H1 (cell line): Measurements from ENCODE around the gene PIGX. TPM values are rescaled to one million over a fixed set of nuclear protein-coding genes. Genes with fewer than 3 reads are reported as not detected.

Experiments used
- CTCF ChIA-PET: fragments of 300-600 bp; sonication (Branson Sonifier 250); formaldehyde crosslinking; loops from one replicate; lab custom pipeline; 2021; ENCODE audit not compliant: partially characterized antibody; lab: Charles Lee
- POLR2A ChIA-PET: fragments of 300-600 bp; sonication (Branson Sonifier 250); formaldehyde crosslinking; loops from one replicate; lab custom pipeline; 2021; ENCODE audit warnings: inconsistent platforms; ENCODE audit not compliant: partially characterized antibody; lab: Charles Lee
- DNase-seq, 2 experiments: peaks; one replicate each; pipeline versions ENCODE4 v3.0.0 to v3.0.0-alpha.2; 2010 to 2022; ENCODE audit warnings: low spot score in 2 of 2, low read depth in 1 of 2, mixed read lengths in 1 of 2
- FAIRE-seq: peaks from 2 replicates; lab custom pipeline; 2011; peaks lifted over from hg19 to GRCh38; lab: Jason Lieb, UNC
- H2AFZ ChIP-seq: 2 replicates; pipeline ENCODE4 v1.8.1; 2012; ENCODE audit warnings: low read length, inconsistent platforms
- H2AK5ac ChIP-seq: 2 replicates; pipeline ENCODE4 v1.6.1; 2013; ENCODE audit warnings: low read depth, low read length
- H2BK120ac ChIP-seq: replicated peaks from 2 replicates; pipeline ENCODE3; 2013; ENCODE audit warnings: low read depth, low read length, inconsistent platforms
- H2BK12ac ChIP-seq: 2 replicates; pipeline ENCODE4 v1.6.1; 2013; ENCODE audit warnings: low read depth, low read length
- H2BK15ac ChIP-seq: 2 replicates; pipeline ENCODE4 v1.6.1; 2013; ENCODE audit warnings: low read length
- H2BK20ac ChIP-seq: 2 replicates; pipeline ENCODE4 v1.6.1; 2013; ENCODE audit warnings: low read length
- H2BK5ac ChIP-seq: 2 replicates; pipeline ENCODE4 v1.6.1; 2013; ENCODE audit warnings: low read depth, low read length
- H3K14ac ChIP-seq: 2 replicates; pipeline ENCODE4 v1.6.1; 2013; ENCODE audit warnings: inconsistent platforms; ENCODE audit not compliant: insufficient read length
- H3K18ac ChIP-seq: 2 replicates; pipeline ENCODE4 v1.6.1; 2013; ENCODE audit warnings: low read length; ENCODE audit errors: extremely low read depth
- H3K23ac ChIP-seq: 2 replicates; pipeline ENCODE4 v1.6.1; 2013; ENCODE audit warnings: inconsistent platforms; ENCODE audit not compliant: insufficient read length
- H3K23me2 ChIP-seq: 2 replicates; pipeline ENCODE4 v1.6.1; 2013; ENCODE audit warnings: low read depth, low read length
- H3K27ac ChIP-seq: 2 replicates; pipeline ENCODE4 v1.6.1; 2011; ENCODE audit warnings: low read depth, low read length, inconsistent platforms
- H3K27me3 ChIP-seq, 4 experiments: replicated peaks in 1 of 4; 1 replicate in 1 of 4; 2 replicates in 3 of 4; pipeline versions ENCODE4 v1.6.1 to v1.8.1; 2011 to 2013; ENCODE audit warnings: low read length in 3 of 4, mild to moderate bottlenecking in 3 of 4, inconsistent platforms in 2 of 4, mixed read lengths in 2 of 4, moderate library complexity in 1 of 4; ENCODE audit not compliant: control insufficient read depth in 3 of 4, insufficient read depth in 3 of 4; ENCODE audit errors: extremely low read depth in 1 of 4
- H3K36me3 ChIP-seq, 4 experiments: 2 replicates each; pipeline versions ENCODE4 v1.6.1 to v1.8.1; 2011 to 2013; ENCODE audit warnings: mild to moderate bottlenecking in 4 of 4, low read length in 3 of 4, moderate library complexity in 2 of 4, control low read depth in 1 of 4, inconsistent platforms in 1 of 4; ENCODE audit not compliant: insufficient read depth in 4 of 4, control insufficient read depth in 2 of 4
- H3K4ac ChIP-seq: replicated peaks from 2 replicates; pipeline ENCODE3; 2013; ENCODE audit warnings: low read length, low read depth, mixed read lengths, inconsistent platforms; ENCODE audit not compliant: insufficient read length
- H3K4me1 ChIP-seq, 4 experiments: replicated peaks in 1 of 4; 1 replicate in 1 of 4; 2 replicates in 3 of 4; pipeline versions ENCODE4 v1.6.1 to v1.8.1; 2011 to 2013; ENCODE audit warnings: low read length in 3 of 4, inconsistent platforms in 2 of 4, mixed read lengths in 1 of 4; ENCODE audit not compliant: insufficient read depth in 4 of 4, control insufficient read depth in 3 of 4
- H3K4me2 ChIP-seq, 2 experiments: 2 replicates each; pipeline versions ENCODE4 v1.6.1 to v1.8.1; 2011 to 2013; ENCODE audit warnings: low read depth in 2 of 2, low read length in 2 of 2, control low read depth in 1 of 2, inconsistent platforms in 1 of 2, mild to moderate bottlenecking in 1 of 2; ENCODE audit not compliant: insufficient read depth in 1 of 2
- H3K4me3 ChIP-seq, 4 experiments: fragments of 200-600, 300-600 bp in 1 of 4; sonication (generic), shearing (Covaris generic), sonication (Bioruptor Twin) in 1 of 4; 2 replicates each; pipeline versions ENCODE4 v1.5.1 to v1.8.1; 2011 to 2016; ENCODE audit warnings: low read length in 4 of 4, low read depth in 3 of 4, control low read depth in 2 of 4, inconsistent platforms in 2 of 4, mild to moderate bottlenecking in 2 of 4, mixed read lengths in 1 of 4, moderate library complexity in 1 of 4; ENCODE audit not compliant: insufficient read depth in 2 of 4; ENCODE audit errors: extremely low read depth in 1 of 4
- H3K56ac ChIP-seq: replicated peaks from 2 replicates; pipeline ENCODE3; 2013; ENCODE audit warnings: low read depth, mild to moderate bottlenecking, mixed read lengths, low read length, inconsistent platforms; ENCODE audit not compliant: insufficient read length
- H3K79me1 ChIP-seq: 2 replicates; pipeline ENCODE4 v1.6.1; 2013; ENCODE audit warnings: low read depth, low read length, control low read depth
- H3K79me2 ChIP-seq, 2 experiments: 2 replicates each; pipeline versions ENCODE4 v1.6.1 to v1.8.1; 2012 to 2013; ENCODE audit warnings: low read length in 2 of 2, mild to moderate bottlenecking in 2 of 2, inconsistent platforms in 1 of 2; ENCODE audit not compliant: insufficient read depth in 2 of 2, control insufficient read depth in 1 of 2
- H3K9ac ChIP-seq, 4 experiments: replicated peaks in 1 of 4; 1 replicate in 1 of 4; 2 replicates in 3 of 4; pipeline versions ENCODE4 v1.6.1 to v1.8.1; 2011 to 2013; ENCODE audit warnings: low read depth in 3 of 4, low read length in 3 of 4, control low read depth in 2 of 4, mild to moderate bottlenecking in 2 of 4, moderate library complexity in 2 of 4, inconsistent platforms in 1 of 4; ENCODE audit errors: extremely low read depth in 1 of 4
- H3K9me3 ChIP-seq, 2 experiments: 2 replicates each; pipeline versions ENCODE4 v1.6.1 to v1.8.1; 2012 to 2013; ENCODE audit warnings: mild to moderate bottlenecking in 2 of 2, moderate library complexity in 2 of 2, control low read depth in 1 of 2, inconsistent platforms in 1 of 2, low read depth in 1 of 2, low read length in 1 of 2, mixed read lengths in 1 of 2; ENCODE audit not compliant: insufficient read depth in 2 of 2
- H4K20me1 ChIP-seq, 2 experiments: replicated peaks in 1 of 2; 2 replicates each; pipeline versions ENCODE3 to v1.8.1; 2011 to 2013; ENCODE audit warnings: inconsistent platforms in 2 of 2, low read length in 2 of 2, mild to moderate bottlenecking in 1 of 2; ENCODE audit not compliant: insufficient read depth in 2 of 2, control insufficient read depth in 1 of 2
- H4K5ac ChIP-seq: 2 replicates; pipeline ENCODE4 v1.6.1; 2013; ENCODE audit warnings: low read length, low read depth, mixed read lengths, inconsistent platforms; ENCODE audit not compliant: insufficient read length
- H4K8ac ChIP-seq: 2 replicates; pipeline ENCODE4 v1.8.0; 2013; ENCODE audit warnings: mild to moderate bottlenecking, moderate library complexity, low read length, inconsistent platforms; ENCODE audit not compliant: insufficient read depth; ENCODE audit errors: extremely low read depth
- H4K91ac ChIP-seq: replicated peaks from 2 replicates; pipeline ENCODE3; 2013; ENCODE audit warnings: low read length, mixed read lengths, inconsistent platforms; ENCODE audit not compliant: insufficient read length
- CBX8 ChIP-seq: fragments of 300-800, 300-1000 bp; sonication (generic); IDR thresholded peaks from 2 replicates; pipeline ENCODE4 v1.7.1; 2016; ENCODE audit warnings: low read depth, low read length, borderline replicate concordance
- KDM5A ChIP-seq: fragments of 200-600 bp; IDR thresholded peaks from 2 replicates; pipeline ENCODE4 v1.7.1; 2012; ENCODE audit warnings: mild to moderate bottlenecking, low read length, inconsistent platforms, mixed read lengths
- NRF1 ChIP-seq: IDR thresholded peaks from 2 replicates; pipeline ENCODE4 v1.6.1; 2011; ENCODE audit warnings: mild to moderate bottlenecking, low read depth, low read length, improper control_type of control experiment
- POLR2A ChIP-seq, 2 experiments: IDR thresholded peaks; 1 replicate in 1 of 2; 2 replicates in 1 of 2; pipeline ENCODE4 v1.6.1; 2011; ENCODE audit warnings: low read depth in 2 of 2, low read length in 2 of 2, mild to moderate bottlenecking in 2 of 2; ENCODE audit errors: control extremely low read depth in 1 of 2
- POU5F1 ChIP-seq: IDR thresholded peaks from 2 replicates; pipeline ENCODE4 v1.6.1; 2011; ENCODE audit warnings: low read depth, mild to moderate bottlenecking, low read length, moderate library complexity
- RNF2 ChIP-seq: fragments of 200-900, 300-1000 bp; sonication (generic); IDR thresholded peaks from 2 replicates; pipeline ENCODE4 v1.7.1; 2016; ENCODE audit warnings: borderline replicate concordance, low read depth, mild to moderate bottlenecking, antibody characterized with exemption, low read length; ENCODE audit not compliant: poor library complexity, severe bottlenecking; ENCODE audit errors: missing control alignments
- SUZ12 ChIP-seq: fragments of 200-600 bp; sonication (generic); IDR thresholded peaks from 2 replicates; pipeline ENCODE4 v1.6.1; 2012; ENCODE audit warnings: mild to moderate bottlenecking, inconsistent platforms, low read length, moderate library complexity, mixed read lengths
- TCF12 ChIP-seq: IDR thresholded peaks from 2 replicates; pipeline ENCODE4 v1.6.1; 2011; ENCODE audit warnings: low read depth, mild to moderate bottlenecking, low read length
- TEAD4 ChIP-seq: IDR thresholded peaks from 2 replicates; pipeline ENCODE4 v1.6.1; 2012; ENCODE audit warnings: low read depth, low read length, inconsistent platforms, mixed read lengths
- WGBS, 2 experiments: shearing (Covaris generic) in 1 of 2; methylation state at CpG; one replicate each; pipeline versions ENCODE4 v1.1.6 to v1.1.7; 2013 to 2015; ENCODE audit warnings: low lambda C conversion rate in 2 of 2, mixed read lengths in 2 of 2, inconsistent platforms in 1 of 2, low coverage in 1 of 2, missing lambda C conversion rate in 1 of 2; ENCODE audit not compliant: insufficient replicate concordance in 2 of 2, insufficient coverage in 1 of 2, insufficient read length in 1 of 2; ENCODE audit errors: extremely low coverage in 1 of 2, missing lambda C conversion rate in 1 of 2; 5-methylcytosine and 5-hydroxymethylcytosine counted together
- polyA plus RNA-seq, 7 experiments: library from polyadenylated mRNA; depleted of rRNA in 3 of 7; stranded (reverse) in 5 of 7; unstranded in 2 of 7; fragments of >200 nt in 5 of 7; fragments of 200-250 nt in 2 of 7; gene quantifications; 1 replicate in 5 of 7; 2 replicates in 1 of 7; 4 replicates in 1 of 7; pipeline versions ENCODE4 v1.2.1 to v1.2.3, GENCODE V29; 2011 to 2013; ENCODE audit warnings: missing spikeins in 2 of 7, mixed read lengths in 2 of 7
- total RNA-seq: library from RNA; stranded (reverse); fragmentation: NEBNext Ultra II Directional; extraction: Animal tissue kit (Norgen Biotek cat#: 25700); gene quantifications from 2 replicates; pipeline ENCODE4 v1.2.1, GENCODE V29; 2021
- TF ChIP-seq, protein P1 (sequence below), 3 experiments: IDR thresholded peaks; 1 replicate in 2 of 3; 2 replicates in 1 of 3; pipeline versions ENCODE4 v1.5.1 to v1.6.1; 2011; ENCODE audit warnings: low read length in 3 of 3, mild to moderate bottlenecking in 3 of 3, inconsistent platforms in 2 of 3, low read depth in 1 of 3, moderate library complexity in 1 of 3; ENCODE audit not compliant: insufficient read depth in 1 of 3; ENCODE audit errors: control extremely low read depth in 1 of 3

PIGX gene
- total and polyA plus RNA-seq, 2 of the 8 experiments (the other 6 are each of a cell fraction or from before 2014, with no cell fraction given) = 7.0 to 14.9 TPM

DNA sequence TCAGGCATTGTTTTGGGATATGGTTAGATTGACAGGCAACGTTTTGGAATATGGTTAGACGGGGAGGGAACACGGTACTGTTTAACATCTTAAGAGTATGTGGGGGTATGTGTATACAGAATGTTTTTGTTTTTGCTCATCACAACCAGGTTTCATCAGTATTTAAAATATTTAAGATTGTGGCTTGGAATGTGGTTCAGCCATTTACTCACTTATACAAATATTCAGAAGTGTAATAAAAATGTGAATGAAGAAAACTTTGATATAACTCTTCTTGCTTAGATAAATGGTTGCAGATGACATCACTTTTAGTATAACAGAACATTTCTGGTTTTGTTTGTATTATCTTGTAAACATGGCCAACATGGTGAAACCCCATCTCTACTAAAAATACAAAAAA, 23.6 kb downstream of the PIGX start:
- Histone ChIP-seq H4K91ac (no peak overlapping the region), H3K27me3 (no peaks in the 10 kb centered on the region), H3K4ac (no peak overlapping the region), H4K5ac (no peak overlapping the region), H2BK120ac (no peak overlapping the region), H2BK12ac (no peak overlapping the region), H2BK20ac (no peak overlapping the region), H2AK5ac (no peak overlapping the region), H3K27ac (no peak overlapping the region), H3K79me2 (peaks cover 0 to 8% of the 10 kb centered on the region in 2 experiments; a peak in 3 of 4 replicates), H3K23me2 (no peaks in the 10 kb centered on the region; the same call in 1 of the 2 replicates), H4K20me1 (no peaks in the 10 kb centered on the region), H3K56ac (no peak overlapping the region), H3K4me3 (no peak overlapping the region), H4K8ac (no peak overlapping the region), H2BK5ac (no peak overlapping the region), H3K4me1 (no peaks in the 10 kb centered on the region), H2BK15ac (no peak overlapping the region), H3K18ac (no peak overlapping the region), H3K23ac (no peak overlapping the region), H2AFZ (no peak overlapping the region), H3K79me1 (no peaks in the 10 kb centered on the region), H3K9me3 (no peaks in the 10 kb centered on the region), H3K36me3 (no peaks in the 10 kb centered on the region), H3K9ac (no peak overlapping the region), H3K4me2 (no peak overlapping the region), H3K14ac (no peak overlapping the region)
- ChIA-PET CTCF (interaction anchor here (1.2 kb wide), 1 partner anchor 50 kb away, joined by 3 read pairs; no protein-coding TSS in a partner anchor), POLR2A (no interaction called here)
- FAIRE-seq (no peak), DNase-seq (no peak)
- WGBS, 2 experiments = 86% methylated on average over 3 of the region's 3 CpGs; no CpG with 5 or more reads in 1 of the 2 experiments
- no peak for TF ChIP-seq TEAD4
- no peak for TF ChIP-seq POU5F1
- TF ChIP-seq SUZ12 = no peak
- no peak for TF ChIP-seq CBX8
- no peak for TF ChIP-seq NRF1
- TF ChIP-seq, protein P1, sequence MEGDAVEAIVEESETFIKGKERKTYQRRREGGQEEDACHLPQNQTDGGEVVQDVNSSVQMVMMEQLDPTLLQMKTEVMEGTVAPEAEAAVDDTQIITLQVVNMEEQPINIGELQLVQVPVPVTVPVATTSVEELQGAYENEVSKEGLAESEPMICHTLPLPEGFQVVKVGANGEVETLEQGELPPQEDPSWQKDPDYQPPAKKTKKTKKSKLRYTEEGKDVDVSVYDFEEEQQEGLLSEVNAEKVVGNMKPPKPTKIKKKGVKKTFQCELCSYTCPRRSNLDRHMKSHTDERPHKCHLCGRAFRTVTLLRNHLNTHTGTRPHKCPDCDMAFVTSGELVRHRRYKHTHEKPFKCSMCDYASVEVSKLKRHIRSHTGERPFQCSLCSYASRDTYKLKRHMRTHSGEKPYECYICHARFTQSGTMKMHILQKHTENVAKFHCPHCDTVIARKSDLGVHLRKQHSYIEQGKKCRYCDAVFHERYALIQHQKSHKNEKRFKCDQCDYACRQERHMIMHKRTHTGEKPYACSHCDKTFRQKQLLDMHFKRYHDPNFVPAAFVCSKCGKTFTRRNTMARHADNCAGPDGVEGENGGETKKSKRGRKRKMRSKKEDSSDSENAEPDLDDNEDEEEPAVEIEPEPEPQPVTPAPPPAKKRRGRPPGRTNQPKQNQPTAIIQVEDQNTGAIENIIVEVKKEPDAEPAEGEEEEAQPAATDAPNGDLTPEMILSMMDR (IDR thresholded peaks at IDR 0.05; ENCODE audit: control extremely low read depth in 1 of 3, insufficient read depth in 1 of 3, low read depth in 1 of 3, low read length in 3 of 3) = no peak
- no peak for TF ChIP-seq POLR2A (IDR thresholded peaks at IDR 0.05; ENCODE audit: control extremely low read depth in 1 of 2, low read depth in 2 of 2, low read length in 2 of 2)
- TF ChIP-seq TCF12 = no peak
- no peak for TF ChIP-seq KDM5A
- no peak for TF ChIP-seq RNF2
